OCI-LY1 (cell line): Measurements from ENCODE around the gene CEBPB.

Experiments
- EZH2 ChIP-seq: fragments of 200-600 bp; sonication (generic), shearing (Covaris generic); IDR thresholded peaks from 2 replicates; pipeline ENCODE4 v1.8.0; 2017; ENCODE audit warnings: borderline replicate concordance, mixed run types, mild to moderate bottlenecking, antibody characterized with exemption, low read length, moderate library complexity, mixed read lengths
- TF ChIP-seq, protein P1 (sequence below): fragments of 200-600 bp; sonication (generic), shearing (Covaris generic); IDR thresholded peaks from 2 replicates; pipeline ENCODE4 v1.5.1; 2017; ENCODE audit warnings: mild to moderate bottlenecking, antibody characterized with exemption, low read length, moderate library complexity, mixed read lengths

DNA sequence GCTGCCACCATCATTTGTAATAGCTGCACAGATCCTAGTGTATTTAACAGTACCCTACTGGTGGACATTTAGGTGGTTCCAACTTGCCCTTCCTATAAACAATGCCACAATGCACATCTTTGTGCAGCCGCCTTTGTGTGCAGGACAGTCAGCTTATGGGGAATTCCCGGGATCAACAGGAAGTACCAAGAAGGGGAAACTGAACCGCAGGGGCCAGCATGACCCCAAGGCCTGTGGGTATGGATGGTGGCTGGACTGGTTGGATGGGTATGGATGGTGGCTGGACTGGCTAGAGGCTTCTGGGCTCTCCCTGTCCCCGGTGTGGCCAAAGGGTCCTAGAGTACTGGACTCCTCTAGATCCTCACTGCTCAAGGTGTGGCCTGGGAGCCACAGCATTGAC, 46.7 kb downstream of the CEBPB start:
- TF ChIP-seq, protein P1, sequence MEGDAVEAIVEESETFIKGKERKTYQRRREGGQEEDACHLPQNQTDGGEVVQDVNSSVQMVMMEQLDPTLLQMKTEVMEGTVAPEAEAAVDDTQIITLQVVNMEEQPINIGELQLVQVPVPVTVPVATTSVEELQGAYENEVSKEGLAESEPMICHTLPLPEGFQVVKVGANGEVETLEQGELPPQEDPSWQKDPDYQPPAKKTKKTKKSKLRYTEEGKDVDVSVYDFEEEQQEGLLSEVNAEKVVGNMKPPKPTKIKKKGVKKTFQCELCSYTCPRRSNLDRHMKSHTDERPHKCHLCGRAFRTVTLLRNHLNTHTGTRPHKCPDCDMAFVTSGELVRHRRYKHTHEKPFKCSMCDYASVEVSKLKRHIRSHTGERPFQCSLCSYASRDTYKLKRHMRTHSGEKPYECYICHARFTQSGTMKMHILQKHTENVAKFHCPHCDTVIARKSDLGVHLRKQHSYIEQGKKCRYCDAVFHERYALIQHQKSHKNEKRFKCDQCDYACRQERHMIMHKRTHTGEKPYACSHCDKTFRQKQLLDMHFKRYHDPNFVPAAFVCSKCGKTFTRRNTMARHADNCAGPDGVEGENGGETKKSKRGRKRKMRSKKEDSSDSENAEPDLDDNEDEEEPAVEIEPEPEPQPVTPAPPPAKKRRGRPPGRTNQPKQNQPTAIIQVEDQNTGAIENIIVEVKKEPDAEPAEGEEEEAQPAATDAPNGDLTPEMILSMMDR = no peak
- TF ChIP-seq EZH2 = no peak
